Activated CD4-positive, alpha-beta T cell treated with anti-CD3 and anti-CD28 coated beads for 24 hours (primary cell): ENCODE data around the gene MED10.

Experiments
- DNase-seq, 2 donors: peaks; one replicate each; pipeline ENCODE4 v3.0.0-alpha.2; 2020; ENCODE audit warnings: low read depth in 2 of 2

MED10 gene

GRCh38 chr5:6399980-6400910, 21.9 kb upstream of the MED10 start:
- no peak for DNase-seq

- DNase-seq = no peak
Observed at GRCh38 chr5:6398570-6399230, 20.4 kb upstream of the MED10 start.

- DNase-seq = no peak
Observed at GRCh38 chr5:6397536-6398269, 19.4 kb upstream of the MED10 start.

GRCh38 chr5:6396836-6397535, 18.6 kb upstream of the MED10 start:
- no peak for DNase-seq

- no peak for DNase-seq
Observed at GRCh38 chr5:6396043-6396442, 17.7 kb upstream of the MED10 start.

- DNase-seq = no peak
Observed at GRCh38 chr5:6395621-6396020, 17.3 kb upstream of the MED10 start.

- DNase-seq = no peak
Observed at GRCh38 chr5:6395102-6395445, 16.7 kb upstream of the MED10 start.

- no peak for DNase-seq
Observed at GRCh38 chr5:6394429-6395101, 16.2 kb upstream of the MED10 start.

GRCh38 chr5:6393596-6394194, 15.3 kb upstream of the MED10 start:
- no peak for DNase-seq

- no peak for DNase-seq
Observed at GRCh38 chr5:6392561-6392960, 14.2 kb upstream of the MED10 start.

- no peak for DNase-seq
Observed at GRCh38 chr5:6391151-6391550, 12.8 kb upstream of the MED10 start.

- DNase-seq = no peak
Observed at GRCh38 chr5:6389946-6390530, 11.7 kb upstream of the MED10 start.

GRCh38 chr5:6389397-6389796, 11.1 kb upstream of the MED10 start:
- DNase-seq = no peak

GRCh38 chr5:6387970-6388369, 9.6 kb upstream of the MED10 start:
- no peak for DNase-seq

- DNase-seq = no peak
Observed at GRCh38 chr5:6386271-6386670, 7.9 kb upstream of the MED10 start.

- no peak for DNase-seq
Observed at GRCh38 chr5:6384856-6385255, 6.5 kb upstream of the MED10 start.

- DNase-seq = no peak
Observed at GRCh38 chr5:6383376-6383775, 5.0 kb upstream of the MED10 start.

GRCh38 chr5:6379246-6379645, 899 bp upstream of the MED10 start:
- no peak for DNase-seq

- no peak for DNase-seq
Observed at GRCh38 chr5:6378766-6379103, 388 bp upstream of the MED10 start.

- DNase-seq = no peak
Observed at GRCh38 chr5:6377582-6377904, 804 bp downstream of the MED10 start.

- no peak for DNase-seq
Observed at GRCh38 chr5:6376974-6377520, 1.3 kb downstream of the MED10 start.
